Astrocyte (in vitro differentiated cells and primary cell): ENCODE measurements around the gene SAMD4A. TPM values are rescaled to one million over a fixed set of nuclear protein-coding genes. Genes with fewer than 3 reads are reported as not detected.

ENCODE experiments used
- DNase-seq: peaks from one replicate; pipeline ENCODE4 v3.0.0-alpha.2; 2010; ENCODE audit warnings: low read depth
- FAIRE-seq: peaks from 2 replicates; lab custom pipeline; 2011; peaks lifted over from hg19 to GRCh38; lab: Jason Lieb, UNC
- H2AFZ ChIP-seq: 2 replicates; pipeline ENCODE4 v1.6.0; 2012; ENCODE audit warnings: low read depth, low read length, inconsistent platforms
- H3K27ac ChIP-seq: 2 replicates; pipeline ENCODE4 v1.5.1; 2011; ENCODE audit warnings: low read depth, low read length, inconsistent platforms
- H3K27me3 ChIP-seq: 2 replicates; pipeline ENCODE4 v1.6.0; 2011; ENCODE audit warnings: low read length, inconsistent platforms; ENCODE audit not compliant: insufficient read depth
- H3K36me3 ChIP-seq: 2 replicates; pipeline ENCODE4 v1.5.1; 2011; ENCODE audit warnings: low read length, inconsistent platforms; ENCODE audit not compliant: insufficient read depth
- H3K4me1 ChIP-seq: 2 replicates; pipeline ENCODE4 v1.5.1; 2011; ENCODE audit warnings: low read length, inconsistent platforms; ENCODE audit not compliant: insufficient read depth
- H3K4me2 ChIP-seq: 2 replicates; pipeline ENCODE4 v1.6.0; 2012; ENCODE audit warnings: low read length, inconsistent platforms
- H3K4me3 ChIP-seq: 2 replicates; pipeline ENCODE4 v1.5.1; 2011; ENCODE audit warnings: low read depth, mild to moderate bottlenecking, low read length, inconsistent platforms; ENCODE audit not compliant: insufficient read depth
- H3K79me2 ChIP-seq: 2 replicates; pipeline ENCODE4 v1.6.0; 2012; ENCODE audit warnings: mild to moderate bottlenecking, low read length, inconsistent platforms; ENCODE audit not compliant: insufficient read depth
- H3K9ac ChIP-seq: 2 replicates; pipeline ENCODE4 v1.6.0; 2012; ENCODE audit warnings: mild to moderate bottlenecking, low read length, inconsistent platforms
- H3K9me3 ChIP-seq: 2 replicates; pipeline ENCODE4 v1.5.1; 2012; ENCODE audit warnings: low read depth, mild to moderate bottlenecking, low read length, inconsistent platforms; ENCODE audit not compliant: insufficient read depth
- H4K20me1 ChIP-seq: 2 replicates; pipeline ENCODE4 v1.6.0; 2012; ENCODE audit warnings: low read length, inconsistent platforms; ENCODE audit not compliant: insufficient read depth
- H3K27ac Mint-ChIP-seq: one replicate; pipeline ENCODE4 v1.8.0; 2021; ENCODE audit warnings: mild to moderate bottlenecking, mixed read lengths; ENCODE audit not compliant: unreplicated experiment
- H3K27me3 Mint-ChIP-seq: one replicate; pipeline ENCODE4 v1.8.0; 2021; ENCODE audit warnings: low read depth, mixed read lengths; ENCODE audit not compliant: unreplicated experiment
- H3K36me3 Mint-ChIP-seq: one replicate; pipeline ENCODE4 v1.8.0; 2021; ENCODE audit warnings: low read depth, mixed read lengths; ENCODE audit not compliant: unreplicated experiment
- H3K4me1 Mint-ChIP-seq: one replicate; pipeline ENCODE4 v1.8.0; 2021; ENCODE audit warnings: low read depth, mixed read lengths; ENCODE audit not compliant: unreplicated experiment
- H3K4me3 Mint-ChIP-seq: one replicate; pipeline ENCODE4 v1.8.0; 2021; ENCODE audit warnings: mild to moderate bottlenecking, moderate library complexity, mixed read lengths; ENCODE audit not compliant: unreplicated experiment
- H3K9me3 Mint-ChIP-seq: one replicate; pipeline ENCODE4 v1.8.0; 2021; ENCODE audit warnings: mild to moderate bottlenecking, mixed read lengths; ENCODE audit not compliant: unreplicated experiment
- CTCF ChIP-seq: IDR thresholded peaks from 2 replicates; pipeline ENCODE4 v1.5.1; 2011; ENCODE audit warnings: low read depth, mild to moderate bottlenecking, inconsistent platforms, low read length, moderate library complexity; ENCODE audit not compliant: insufficient read depth
- EZH2 ChIP-seq: IDR thresholded peaks from 2 replicates; pipeline ENCODE4 v1.6.1; 2012; ENCODE audit warnings: mild to moderate bottlenecking, low read length, inconsistent platforms; ENCODE audit not compliant: insufficient read depth
- total RNA-seq: library from RNA; stranded (reverse); gene quantifications from 2 replicates; pipeline ENCODE4 v1.2.1, GENCODE V29; 2021

Gene SAMD4A
- total RNA-seq, 1 donor from 2014 or later = 68.2 TPM

GRCh38 chr14:54789166-54789565 lies 222.2 kb downstream of the SAMD4A start:
- TF ChIP-seq EZH2 = no peak
- no peak for TF ChIP-seq CTCF
- Mint-ChIP-seq H3K36me3 (peaks cover 43% of the 10 kb centered on the region), H3K27me3 (no peaks in the 10 kb centered on the region), H3K4me3 (no peak overlapping the region), H3K27ac (no peak overlapping the region), H3K4me1 (no peaks in the 10 kb centered on the region), H3K9me3 (no peaks in the 10 kb centered on the region)
- H3K4me2 ChIP-seq = no peak overlapping the region
- no peak for FAIRE-seq
- no peaks in the 10 kb centered on the region for H4K20me1 ChIP-seq
- H3K36me3 ChIP-seq = peaks cover 17% of the 10 kb centered on the region
- H3K27me3 ChIP-seq = no peaks in the 10 kb centered on the region
- no peaks in the 10 kb centered on the region for H3K4me1 ChIP-seq
- no peaks in the 10 kb centered on the region for H3K79me2 ChIP-seq
- no peaks in the 10 kb centered on the region for H3K9me3 ChIP-seq
- H3K4me3 ChIP-seq = no peak overlapping the region
- no peak overlapping the region for H2AFZ ChIP-seq
- no peak overlapping the region for H3K27ac ChIP-seq
- DNase-seq = no peak
- H3K9ac ChIP-seq = no peak overlapping the region

DNA sequence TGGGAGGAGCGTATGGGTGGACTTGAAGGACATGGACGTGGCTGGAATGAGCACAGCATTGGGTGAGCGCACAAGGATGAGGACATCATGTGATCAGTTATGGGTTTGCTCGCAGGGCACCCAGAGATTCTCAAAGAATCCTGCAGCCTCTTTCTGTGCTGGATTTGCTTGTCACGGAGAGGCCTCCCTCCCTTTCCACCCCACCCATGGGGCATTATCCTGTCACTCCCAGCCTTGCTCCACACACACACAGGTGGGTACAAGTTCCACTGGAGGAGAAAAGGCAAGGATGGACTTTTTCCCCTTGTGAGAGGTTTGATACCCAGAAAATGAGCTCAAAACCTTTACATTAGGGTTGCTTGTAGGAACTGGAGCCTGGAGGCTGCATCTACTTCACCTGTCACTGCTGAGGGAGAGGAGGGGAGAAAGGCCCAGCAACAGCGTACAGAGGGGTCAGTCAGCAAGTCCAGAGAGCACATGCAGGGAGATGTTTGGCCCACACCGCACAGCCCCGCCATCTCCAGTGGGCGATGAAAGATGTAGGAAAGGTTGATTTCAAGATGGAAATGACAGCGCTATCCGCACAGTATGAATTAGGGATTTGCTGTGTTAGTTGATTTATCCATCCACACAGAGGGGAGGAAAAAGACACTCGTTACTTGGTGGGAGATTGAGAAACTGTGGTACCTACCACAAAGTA lies 223.0 kb downstream of the SAMD4A start:
- FAIRE-seq (no peak), DNase-seq (no peak)
- no peak overlapping the region for H2AFZ ChIP-seq
- Mint-ChIP-seq H3K9me3 (no peaks in the 10 kb centered on the region), H3K27ac (no peak overlapping the region), H3K27me3 (no peaks in the 10 kb centered on the region), H3K36me3 (peaks cover 40% of the 10 kb centered on the region), H3K4me3 (no peak overlapping the region), H3K4me1 (no peaks in the 10 kb centered on the region)
- no peaks in the 10 kb centered on the region for H4K20me1 ChIP-seq
- H3K9ac ChIP-seq = no peak overlapping the region
- H3K36me3 ChIP-seq = peaks cover 11% of the 10 kb centered on the region
- no peak overlapping the region for H3K4me2 ChIP-seq
- H3K9me3 ChIP-seq = peaks cover 4% of the 10 kb centered on the region
- H3K4me1 ChIP-seq = no peaks in the 10 kb centered on the region
- H3K27me3 ChIP-seq = no peaks in the 10 kb centered on the region
- H3K79me2 ChIP-seq = no peaks in the 10 kb centered on the region
- no peak for TF ChIP-seq EZH2
- no peak for TF ChIP-seq CTCF
- H3K27ac ChIP-seq = no peak overlapping the region
- no peak overlapping the region for H3K4me3 ChIP-seq

- no peaks in the 10 kb centered on the region for H4K20me1 ChIP-seq
- TF ChIP-seq EZH2 (no peak), CTCF (no peak)
- no peak overlapping the region for H3K9ac ChIP-seq
- FAIRE-seq = no peak
- peaks cover 10% of the 10 kb centered on the region for H3K9me3 ChIP-seq
- no peaks in the 10 kb centered on the region for H3K79me2 ChIP-seq
- no peaks in the 10 kb centered on the region for H3K27me3 Mint-ChIP-seq
- no peaks in the 10 kb centered on the region for H3K27me3 ChIP-seq
- H2AFZ ChIP-seq = no peak overlapping the region
- no peaks in the 10 kb centered on the region for H3K4me1 ChIP-seq
- no peak overlapping the region for H3K27ac Mint-ChIP-seq
- H3K36me3 Mint-ChIP-seq = peaks cover 37% of the 10 kb centered on the region
- peaks cover 11% of the 10 kb centered on the region for H3K36me3 ChIP-seq
- no peak for DNase-seq
- H3K9me3 Mint-ChIP-seq = peaks cover 5% of the 10 kb centered on the region
- no peaks in the 10 kb centered on the region for H3K4me1 Mint-ChIP-seq
- no peak overlapping the region for H3K4me2 ChIP-seq
- H3K4me3 Mint-ChIP-seq = no peak overlapping the region
- H3K4me3 ChIP-seq = no peak overlapping the region
- H3K27ac ChIP-seq = no peak overlapping the region
Measured at GRCh38 chr14:54791001-54791400, 224.1 kb downstream of the SAMD4A start.
